Activated T-helper 2 cell treated with anti-CD3 and anti-CD28 coated beads, Interferon-gamma antibody, Interleukin-2, Interleukin-4, amounts not matched to agents 10 μg/mL and 5 μg/mL and 100 μg/mL, durations not matched to agents 14 hours and 24 hours and 36 hours (primary cell): ENCODE results near the gene TNF. TPM values are rescaled to one million over a fixed set of nuclear protein-coding genes. Genes with fewer than 3 reads are reported as not detected.

Experiments used
- DNase-seq: peaks from one replicate; pipeline ENCODE4 v3.0.0; 2021; ENCODE audit warnings: low spot score
- H3K27ac Mint-ChIP-seq: one replicate; pipeline ENCODE4 v1.8.0; 2021; ENCODE audit warnings: mixed read lengths
- H3K27me3 Mint-ChIP-seq: one replicate; pipeline ENCODE4 v1.8.0; 2021; ENCODE audit warnings: low read depth, mixed read lengths
- H3K36me3 Mint-ChIP-seq: one replicate; pipeline ENCODE4 v1.8.0; 2021; ENCODE audit warnings: low read depth, mixed read lengths
- H3K4me1 Mint-ChIP-seq: one replicate; pipeline ENCODE4 v1.8.0; 2021; ENCODE audit warnings: low read depth, mixed read lengths
- H3K4me3 Mint-ChIP-seq: one replicate; pipeline ENCODE4 v1.8.0; 2021; ENCODE audit warnings: low read depth, mild to moderate bottlenecking, moderate library complexity, mixed read lengths
- H3K9me3 Mint-ChIP-seq: one replicate; pipeline ENCODE4 v1.8.0; 2021; ENCODE audit warnings: mixed read lengths
- intact Hi-C: fragments of 100-400 bp; cut with micrococcal nuclease; formaldehyde crosslinking; loops from one replicate; pipeline ENCODE4 v1.15.1; 2023
- total RNA-seq: library from RNA; stranded (reverse); gene quantifications from 2 replicates; pipeline ENCODE4 v1.2.3, GENCODE V29; 2022

TNF gene
- 94.4 and 96.8 TPM in 2 replicates for total RNA-seq

DNA sequence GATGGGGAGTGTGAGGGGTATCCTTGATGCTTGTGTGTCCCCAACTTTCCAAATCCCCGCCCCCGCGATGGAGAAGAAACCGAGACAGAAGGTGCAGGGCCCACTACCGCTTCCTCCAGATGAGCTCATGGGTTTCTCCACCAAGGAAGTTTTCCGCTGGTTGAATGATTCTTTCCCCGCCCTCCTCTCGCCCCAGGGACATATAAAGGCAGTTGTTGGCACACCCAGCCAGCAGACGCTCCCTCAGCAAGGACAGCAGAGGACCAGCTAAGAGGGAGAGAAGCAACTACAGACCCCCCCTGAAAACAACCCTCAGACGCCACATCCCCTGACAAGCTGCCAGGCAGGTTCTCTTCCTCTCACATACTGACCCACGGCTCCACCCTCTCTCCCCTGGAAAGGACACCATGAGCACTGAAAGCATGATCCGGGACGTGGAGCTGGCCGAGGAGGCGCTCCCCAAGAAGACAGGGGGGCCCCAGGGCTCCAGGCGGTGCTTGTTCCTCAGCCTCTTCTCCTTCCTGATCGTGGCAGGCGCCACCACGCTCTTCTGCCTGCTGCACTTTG lies at the start of gene TNF:
Gene TNF, plus strand, starts transcription at position 231 of the 567 bp plus-strand sequence. Its CDS starts 177 bp downstream, at position 408.
- H3K4me3 Mint-ChIP-seq, result peak within 1 kb of the TSS; percentile 92
- peaks cover 56% of the 10 kb centered on the region for H3K36me3 Mint-ChIP-seq
- H3K4me1 Mint-ChIP-seq, result peaks cover 77% of the 10 kb centered on the region
- no peaks in the 10 kb centered on the region for H3K9me3 Mint-ChIP-seq
- H3K27me3 Mint-ChIP-seq, result peaks cover 4% of the 10 kb centered on the region
- H3K27ac Mint-ChIP-seq, result peak within 1 kb of the TSS; percentile 95
- intact Hi-C loops, result loop anchor here (10.0 kb wide), 1 partner anchor 249 kb away; the partner anchor contains the start of gene HSPA1B
- DNase-seq, result peak; percentile 74

- intact Hi-C loops, result no loop called here
- Mint-ChIP-seq H3K4me1 (peaks cover 5% of the 10 kb centered on the region), H3K4me3 (no peak overlapping the region), H3K27ac (no peak overlapping the region), H3K9me3 (no peaks in the 10 kb centered on the region), H3K27me3 (peaks cover 13% of the 10 kb centered on the region), H3K36me3 (peaks cover 23% of the 10 kb centered on the region)
- no peak for DNase-seq
Measured at GRCh38 chr6:31525932-31526591, 49.3 kb upstream of the TNF start.

DNA sequence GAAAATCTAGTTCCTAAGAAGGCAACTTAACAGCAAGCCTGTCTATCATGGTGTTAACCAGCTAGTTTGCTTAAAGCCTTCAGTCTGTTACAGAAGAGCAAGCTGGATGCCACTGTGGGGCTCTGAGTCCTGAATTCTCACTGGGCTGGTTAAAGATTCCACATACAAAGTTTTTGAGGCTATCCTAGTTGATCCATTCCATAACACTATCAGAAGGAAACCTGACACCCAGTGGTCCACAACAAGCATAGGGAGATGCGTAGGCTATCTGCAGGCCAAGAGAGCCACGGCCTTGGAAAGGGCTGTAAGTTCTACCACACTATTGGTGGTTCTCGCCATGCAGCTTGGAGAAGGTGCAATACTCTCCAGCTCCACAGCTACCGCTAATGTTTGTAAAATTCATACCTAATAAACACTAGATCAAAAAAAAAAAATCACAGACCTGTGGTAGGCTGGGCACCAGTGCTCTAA lies 47.0 kb upstream of the TNF start:
- H3K27ac Mint-ChIP-seq, result no peak overlapping the region
- H3K27me3 Mint-ChIP-seq, result no peaks in the 10 kb centered on the region
- H3K4me1 Mint-ChIP-seq, result peaks cover 8% of the 10 kb centered on the region
- DNase-seq, result no peak
- peaks cover 42% of the 10 kb centered on the region for H3K36me3 Mint-ChIP-seq
- no peaks in the 10 kb centered on the region for H3K9me3 Mint-ChIP-seq
- intact Hi-C loops, result no loop called here
- H3K4me3 Mint-ChIP-seq, result no peak overlapping the region

DNA sequence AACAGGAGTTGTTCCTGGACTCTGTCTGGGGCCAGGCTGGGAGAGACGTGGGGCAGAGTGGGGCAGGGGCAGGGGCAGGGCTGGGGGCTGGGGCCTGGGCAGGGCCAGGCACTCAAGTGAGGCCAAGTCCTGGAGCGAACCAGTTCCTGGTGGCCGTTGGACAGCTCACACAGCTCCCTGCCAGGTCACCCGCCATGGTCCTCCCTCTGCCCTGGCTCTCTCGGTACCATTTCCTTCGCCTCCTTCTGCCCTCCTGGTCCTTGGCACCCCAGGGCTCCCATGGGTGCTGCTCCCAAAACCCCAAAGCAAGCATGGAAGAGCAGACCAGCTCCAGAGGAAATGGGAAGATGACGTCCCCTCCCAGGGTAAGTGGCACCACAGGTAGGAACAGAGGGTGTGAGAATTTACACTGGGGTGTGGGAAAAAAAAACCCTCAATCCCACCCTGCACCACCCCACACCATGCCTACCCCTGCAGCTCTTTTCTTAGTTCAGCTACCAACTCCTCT lies 46.5 kb upstream of the TNF start, which contains the start of gene MCCD1:
Gene MCCD1, plus strand, starts transcription at position 142 of the 508 bp plus-strand sequence. Its CDS starts 53 bp downstream, at position 195.
- H3K27ac Mint-ChIP-seq, result no peak within 1 kb of the TSS

DNA sequence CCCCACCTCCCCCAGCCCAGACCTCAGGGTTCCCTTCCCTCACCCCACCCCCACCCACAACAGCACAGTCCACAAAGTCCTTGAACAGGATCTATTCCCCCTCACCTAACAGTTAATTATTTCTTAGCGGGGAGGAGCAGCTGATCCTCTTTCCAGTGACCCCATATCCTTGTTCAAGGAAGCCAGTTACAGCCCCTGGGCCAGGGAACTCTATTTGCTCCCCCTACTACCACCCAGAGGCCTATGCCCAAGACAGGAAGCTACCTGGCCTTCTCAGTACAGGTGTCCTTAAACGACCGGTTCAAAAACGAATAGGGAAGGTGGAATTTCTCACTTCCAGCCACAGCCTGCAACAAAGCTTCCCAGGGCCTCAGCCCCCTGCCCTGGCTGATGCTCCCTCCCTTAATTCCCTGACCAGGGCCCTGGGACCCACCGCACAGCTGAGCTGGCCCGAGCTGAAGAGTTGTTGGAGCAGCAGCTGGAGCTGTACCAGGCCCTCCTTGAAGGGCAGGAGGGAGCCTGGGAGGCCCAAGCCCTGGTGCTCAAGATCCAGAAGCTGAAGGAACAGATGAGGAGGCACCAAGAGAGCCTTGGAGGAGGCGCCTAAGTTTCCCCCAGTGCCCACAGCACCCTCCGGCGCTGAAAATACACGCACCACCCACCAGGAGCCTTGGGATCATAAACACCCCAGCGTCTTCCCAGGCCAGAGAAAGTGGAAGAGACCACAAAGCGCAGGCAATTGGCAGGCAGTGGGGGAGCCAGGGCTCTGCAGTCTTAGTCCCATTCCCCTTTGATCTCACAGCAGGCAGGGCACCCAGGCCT lies 45.8 kb upstream of the TNF start:
- Mint-ChIP-seq H3K9me3 (no peaks in the 10 kb centered on the region), H3K27me3 (no peaks in the 10 kb centered on the region), H3K4me1 (peaks cover 8% of the 10 kb centered on the region), H3K27ac (no peak overlapping the region), H3K36me3 (peaks cover 54% of the 10 kb centered on the region), H3K4me3 (no peak overlapping the region)
- no peak for DNase-seq
- intact Hi-C loops, result no loop called here

More for the DNA sequence above, 46.5 kb upstream of the TNF start, which contains the start of gene MCCD1:
- Mint-ChIP-seq H3K4me1 (peaks cover 8% of the 10 kb centered on the region), H3K27me3 (no peaks in the 10 kb centered on the region), H3K36me3 (peaks cover 48% of the 10 kb centered on the region), H3K9me3 (no peaks in the 10 kb centered on the region), H3K4me3 (no peak within 1 kb of the TSS)
- no peak for DNase-seq
- intact Hi-C loops, result no loop called here

DNA sequence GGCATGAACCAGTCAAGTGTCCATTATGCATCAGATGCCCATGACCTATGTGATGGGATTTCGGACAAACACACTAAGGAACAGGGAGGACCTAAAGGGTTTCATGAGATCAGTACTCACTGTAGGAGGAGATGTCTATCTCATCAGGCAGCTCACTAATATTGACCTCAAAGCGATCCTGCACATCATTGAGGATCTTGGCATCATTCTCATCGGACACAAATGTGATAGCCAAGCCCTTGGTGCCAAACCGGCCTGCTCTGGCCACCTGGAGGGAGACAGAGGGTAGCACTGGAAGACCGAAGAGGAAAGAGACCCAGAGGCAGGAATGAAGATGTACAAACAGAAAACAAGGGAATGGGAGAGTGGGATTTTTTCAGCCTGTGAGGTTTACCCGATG lies 44.7 kb upstream of the TNF start:
- H3K27me3 Mint-ChIP-seq, result no peaks in the 10 kb centered on the region
- H3K4me3 Mint-ChIP-seq, result no peak overlapping the region
- no peak for DNase-seq
- intact Hi-C loops, result no loop called here
- no peak overlapping the region for H3K27ac Mint-ChIP-seq
- no peaks in the 10 kb centered on the region for H3K9me3 Mint-ChIP-seq
- peaks cover 66% of the 10 kb centered on the region for H3K36me3 Mint-ChIP-seq
- H3K4me1 Mint-ChIP-seq, result peaks cover 8% of the 10 kb centered on the region

GRCh38 chr6:31531162-31531561 lies 44.2 kb upstream of the TNF start:
- Mint-ChIP-seq H3K27me3 (no peaks in the 10 kb centered on the region), H3K27ac (no peak overlapping the region), H3K4me3 (no peak overlapping the region), H3K36me3 (peaks cover 71% of the 10 kb centered on the region), H3K9me3 (no peaks in the 10 kb centered on the region), H3K4me1 (peaks cover 13% of the 10 kb centered on the region)
- intact Hi-C loops, result no loop called here
- DNase-seq, result no peak

GRCh38 chr6:31531771-31532643 lies 43.4 kb upstream of the TNF start:
- peaks cover 77% of the 10 kb centered on the region for H3K36me3 Mint-ChIP-seq
- H3K4me1 Mint-ChIP-seq, result peaks cover 16% of the 10 kb centered on the region
- H3K27me3 Mint-ChIP-seq, result no peaks in the 10 kb centered on the region
- DNase-seq, result no peak
- H3K27ac Mint-ChIP-seq, result no peak overlapping the region
- intact Hi-C loops, result no loop called here
- no peaks in the 10 kb centered on the region for H3K9me3 Mint-ChIP-seq
- no peak overlapping the region for H3K4me3 Mint-ChIP-seq

- Mint-ChIP-seq H3K27me3 (no peaks in the 10 kb centered on the region), H3K4me3 (no peak overlapping the region), H3K36me3 (peaks cover 83% of the 10 kb centered on the region), H3K9me3 (no peaks in the 10 kb centered on the region), H3K4me1 (peaks cover 20% of the 10 kb centered on the region), H3K27ac (peak overlapping the region; percentile 5)
- intact Hi-C loops, result no loop called here
- DNase-seq, result no peak
Measured at GRCh38 chr6:31532644-31533454, 42.5 kb upstream of the TNF start.

- Mint-ChIP-seq H3K27ac (no peak overlapping the region), H3K4me1 (peaks cover 23% of the 10 kb centered on the region), H3K9me3 (no peaks in the 10 kb centered on the region), H3K36me3 (peaks cover 84% of the 10 kb centered on the region), H3K27me3 (no peaks in the 10 kb centered on the region), H3K4me3 (no peak overlapping the region)
- intact Hi-C loops, result no loop called here
- DNase-seq, result no peak
Measured at GRCh38 chr6:31533455-31533841, 41.9 kb upstream of the TNF start.

DNA sequence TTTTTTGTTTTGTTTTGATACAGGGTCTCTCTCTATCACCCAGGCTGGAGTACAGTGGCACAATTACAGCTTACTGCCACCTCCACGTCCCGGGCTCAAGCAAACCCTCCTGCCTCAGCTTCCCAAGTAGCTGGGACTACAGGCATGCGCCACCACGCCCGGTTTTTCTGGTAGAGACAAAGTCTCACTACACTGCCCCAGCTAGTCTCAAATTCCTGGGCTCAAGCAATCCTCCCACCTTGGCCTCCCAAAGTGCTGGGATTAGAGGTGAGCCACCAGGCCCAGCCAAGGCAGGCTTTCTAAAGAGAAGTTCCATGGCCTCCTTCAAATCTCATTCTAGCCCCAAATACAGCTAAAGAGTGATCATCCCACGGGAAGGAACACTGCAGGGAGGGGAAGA lies 41.4 kb upstream of the TNF start:
- intact Hi-C loops, result no loop called here
- H3K9me3 Mint-ChIP-seq, result no peaks in the 10 kb centered on the region
- no peak for DNase-seq
- H3K27me3 Mint-ChIP-seq, result no peaks in the 10 kb centered on the region
- no peak overlapping the region for H3K4me3 Mint-ChIP-seq
- H3K4me1 Mint-ChIP-seq, result peaks cover 29% of the 10 kb centered on the region
- peaks cover 87% of the 10 kb centered on the region for H3K36me3 Mint-ChIP-seq
- no peak overlapping the region for H3K27ac Mint-ChIP-seq
